Stimulated activated CD8-positive, alpha-beta memory T cell treated with anti-CD3 and anti-CD28 coated beads, Interleukin-15, amount 100 ng/mL, for 1 hour (primary cell): ENCODE results near the gene CELA3A.
"Not testable (repeated sequence)": the region's sequence is repeated elsewhere in the genome, so short reads cannot be mapped to it uniquely, and the experiment has no call there.

Source experiments
- DNase-seq: peaks from one replicate; pipeline ENCODE4 v3.0.0-alpha.2; 2020; ENCODE audit warnings: low read depth

The CELA3A gene

GRCh38 chr1:21982122-21982521 is 19.3 kb upstream of the CELA3A start:
- not testable (repeated sequence) for DNase-seq

GRCh38 chr1:21983539-21983938 is 17.9 kb upstream of the CELA3A start:
- DNase-seq: not testable (repeated sequence)

GRCh38 chr1:21985893-21986292 is 15.6 kb upstream of the CELA3A start:
- DNase-seq: not testable (repeated sequence)

- not testable (repeated sequence) for DNase-seq
Observed at GRCh38 chr1:21986386-21986785, 15.1 kb upstream of the CELA3A start.

DNA sequence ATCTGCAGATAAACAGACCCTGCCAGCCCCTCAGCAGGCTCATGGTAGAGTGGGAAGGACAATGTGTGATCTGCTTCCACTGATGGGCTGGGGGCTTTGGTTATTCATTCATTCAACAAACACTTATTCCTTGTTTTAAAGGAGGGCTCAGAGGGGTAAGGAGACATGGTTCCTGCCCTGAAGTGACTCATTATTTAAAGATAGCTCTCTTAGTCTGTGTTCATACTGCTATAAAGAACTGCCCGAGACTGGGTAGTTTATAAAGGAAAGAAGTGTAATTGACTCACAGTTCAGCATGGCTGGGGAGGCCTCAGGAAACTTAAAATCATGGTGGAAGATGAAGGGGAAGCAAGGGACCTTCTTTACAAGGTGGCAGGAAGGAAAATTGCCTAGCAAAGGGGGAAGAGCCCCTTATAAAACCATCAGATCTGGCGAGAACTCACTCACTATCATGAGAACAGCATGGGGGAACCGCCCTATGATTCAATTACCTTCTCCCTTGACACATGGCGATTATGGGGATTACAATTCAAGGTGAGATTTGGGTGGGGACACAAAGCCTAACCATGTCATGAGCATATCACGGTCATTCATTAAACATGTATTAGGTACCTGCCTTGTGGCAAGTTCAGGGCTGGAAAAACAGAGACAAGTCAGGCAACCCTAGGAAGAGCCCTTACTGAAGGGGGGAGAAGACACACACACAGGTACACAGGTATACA is 11.6 kb upstream of the CELA3A start:
- not testable (repeated sequence) for DNase-seq

DNA sequence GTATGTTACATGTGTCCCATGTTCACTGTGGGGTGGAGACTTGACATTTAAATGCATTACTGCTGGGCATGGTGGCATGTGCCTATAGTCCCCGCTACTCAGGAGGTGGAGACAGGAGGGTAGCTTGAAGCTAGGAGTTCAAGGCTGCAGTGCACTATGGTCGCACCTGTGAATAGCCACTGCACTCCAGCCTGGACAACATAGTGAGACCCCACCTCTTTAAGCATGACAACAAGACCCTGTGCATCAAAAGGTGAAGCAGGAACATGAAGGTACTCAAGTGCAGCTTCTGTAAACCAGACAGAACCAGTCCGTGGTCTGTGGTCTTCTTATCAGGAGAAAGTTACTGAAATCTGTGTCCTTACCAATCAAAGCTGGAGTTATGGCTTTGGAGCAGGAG is 9.3 kb upstream of the CELA3A start:
- not testable (repeated sequence) for DNase-seq

- DNase-seq: not testable (repeated sequence)
Observed at GRCh38 chr1:21994716-21995115, 6.7 kb upstream of the CELA3A start.

DNA sequence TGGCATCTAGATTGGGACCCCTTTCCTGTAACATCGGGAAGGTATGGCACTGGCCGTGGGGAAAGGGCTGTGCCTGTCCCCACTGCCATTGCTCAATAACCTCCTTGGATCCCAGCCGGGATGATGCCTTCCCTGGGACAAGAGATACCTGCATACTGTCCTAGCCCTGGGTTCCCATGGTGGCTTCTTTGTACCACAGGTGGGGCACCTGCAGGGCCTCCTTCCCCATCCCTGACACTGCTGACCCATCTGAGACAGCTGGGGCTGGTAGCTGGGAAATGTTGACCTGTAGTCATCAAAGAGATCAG is 4.8 kb upstream of the CELA3A start:
- DNase-seq: not testable (repeated sequence)

DNA sequence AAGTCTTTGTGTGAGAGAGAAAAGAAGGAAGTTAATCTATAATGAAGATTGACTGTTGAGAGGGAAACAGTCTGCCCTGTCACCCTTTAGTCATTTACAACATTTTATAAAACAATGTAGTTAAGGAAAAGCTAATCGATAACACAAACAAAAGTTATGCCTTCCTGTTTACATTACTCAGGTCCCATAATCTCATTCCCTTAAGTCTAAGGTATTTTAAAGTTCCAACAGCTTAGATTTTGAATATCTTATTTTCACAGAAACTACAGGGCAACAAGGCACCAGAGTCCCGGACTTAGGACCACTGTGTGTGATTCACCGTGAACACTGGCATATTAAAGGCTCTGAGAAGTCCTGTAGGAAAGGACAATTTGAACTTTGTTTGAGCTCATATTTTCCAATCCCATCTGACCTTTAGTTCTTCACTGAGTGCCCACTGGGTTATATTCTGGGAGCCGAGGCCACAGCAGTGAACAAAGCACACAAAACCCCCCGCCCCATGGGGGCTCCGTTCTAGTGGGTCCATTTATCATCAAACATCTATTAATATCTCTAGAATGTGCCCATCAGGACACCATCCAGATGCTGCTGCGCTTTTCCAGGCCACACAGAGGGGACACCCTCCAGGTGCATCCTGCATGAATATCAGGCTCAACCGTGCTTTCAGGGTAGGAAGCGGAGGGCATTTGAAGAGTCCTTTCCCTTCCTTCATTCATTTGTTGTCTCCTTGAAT is 3.4 kb upstream of the CELA3A start:
- DNase-seq: not testable (repeated sequence)

GRCh38 chr1:21998624-21999294 is 2.7 kb upstream of the CELA3A start:
- not testable (repeated sequence) for DNase-seq

- not testable (repeated sequence) for DNase-seq
Observed at GRCh38 chr1:21999645-22000044, 1.8 kb upstream of the CELA3A start.

DNA sequence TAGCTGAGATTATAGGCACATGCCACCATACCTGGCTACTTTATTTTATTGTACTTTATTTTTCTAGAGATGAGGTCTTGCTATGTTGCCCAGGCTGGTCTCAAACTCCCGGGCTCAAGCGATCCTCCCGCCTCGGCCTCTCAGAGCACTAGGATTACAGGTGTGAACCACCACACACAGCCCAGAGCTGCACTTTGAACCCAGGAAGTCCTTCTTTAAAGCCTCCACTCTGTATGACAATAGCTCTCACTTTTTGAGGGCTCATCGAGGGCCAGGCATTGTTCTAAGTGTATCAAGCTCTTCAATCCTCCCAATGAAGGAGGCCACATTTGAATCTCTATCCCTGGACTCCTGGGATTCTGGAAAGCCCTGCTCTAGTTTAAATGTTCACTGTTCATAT is 1.0 kb downstream of the CELA3A start:
- DNase-seq: not testable (repeated sequence)

DNA sequence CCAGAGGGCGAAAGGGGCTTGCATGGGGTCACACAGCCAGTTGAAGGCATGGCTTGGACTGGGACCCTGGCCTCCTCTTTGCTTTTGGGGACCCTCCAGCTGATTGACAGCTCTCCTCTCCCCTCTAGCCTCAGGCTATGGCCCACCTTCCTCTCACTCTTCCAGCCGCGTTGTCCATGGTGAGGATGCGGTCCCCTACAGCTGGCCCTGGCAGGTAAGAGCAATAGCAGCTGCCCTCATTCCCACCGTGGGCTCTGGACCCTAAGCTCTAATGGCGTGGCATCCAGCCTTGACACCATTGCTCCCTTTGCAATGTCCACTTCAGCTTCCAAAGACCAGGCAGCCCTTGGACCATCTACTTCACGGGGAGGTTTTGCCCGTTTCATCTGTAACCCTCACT is 1.4 kb downstream of the CELA3A start:
- not testable (repeated sequence) for DNase-seq

DNA sequence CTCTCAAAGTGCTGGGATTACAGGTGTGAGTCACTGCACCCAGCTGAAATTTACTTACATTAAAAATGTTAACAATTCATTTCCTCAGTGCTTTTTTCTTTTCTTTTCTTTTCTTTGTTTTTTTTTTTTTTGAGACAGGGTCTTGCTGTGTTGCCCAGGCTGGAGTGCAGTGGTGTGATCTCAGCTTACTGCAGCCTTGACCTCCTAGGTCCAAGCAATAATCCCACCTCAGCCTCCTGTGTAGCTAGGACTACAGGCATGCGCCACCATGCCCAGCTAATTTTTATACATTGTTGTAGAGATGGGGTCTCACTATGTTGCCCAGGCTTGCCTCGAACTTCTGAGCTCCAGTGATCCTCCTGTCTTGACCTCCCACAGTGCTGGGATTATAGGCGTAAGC is 2.5 kb downstream of the CELA3A start:
- DNase-seq: not testable (repeated sequence)

GRCh38 chr1:22005261-22006149 is 4.0 kb downstream of the CELA3A start:
- not testable (repeated sequence) for DNase-seq

- DNase-seq: not testable (repeated sequence)
Observed at GRCh38 chr1:22006736-22007135, 5.3 kb downstream of the CELA3A start.

DNA sequence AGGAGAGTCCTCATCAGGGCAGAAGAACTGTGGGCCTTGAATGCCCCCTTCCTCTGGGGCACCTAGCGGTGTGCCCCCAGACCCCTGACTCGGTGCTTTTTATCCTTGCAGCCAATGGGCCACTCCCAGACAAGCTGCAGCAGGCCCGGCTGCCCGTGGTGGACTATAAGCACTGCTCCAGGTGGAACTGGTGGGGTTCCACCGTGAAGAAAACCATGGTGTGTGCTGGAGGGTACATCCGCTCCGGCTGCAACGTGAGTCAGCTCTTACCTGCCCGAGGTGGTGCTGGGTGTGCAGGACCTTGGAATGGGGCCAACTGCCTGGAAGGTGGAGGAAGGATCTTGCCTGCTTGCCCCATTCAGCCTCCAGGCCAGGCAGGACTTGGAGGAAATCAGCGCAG is 5.8 kb downstream of the CELA3A start:
- DNase-seq: not testable (repeated sequence)

DNA sequence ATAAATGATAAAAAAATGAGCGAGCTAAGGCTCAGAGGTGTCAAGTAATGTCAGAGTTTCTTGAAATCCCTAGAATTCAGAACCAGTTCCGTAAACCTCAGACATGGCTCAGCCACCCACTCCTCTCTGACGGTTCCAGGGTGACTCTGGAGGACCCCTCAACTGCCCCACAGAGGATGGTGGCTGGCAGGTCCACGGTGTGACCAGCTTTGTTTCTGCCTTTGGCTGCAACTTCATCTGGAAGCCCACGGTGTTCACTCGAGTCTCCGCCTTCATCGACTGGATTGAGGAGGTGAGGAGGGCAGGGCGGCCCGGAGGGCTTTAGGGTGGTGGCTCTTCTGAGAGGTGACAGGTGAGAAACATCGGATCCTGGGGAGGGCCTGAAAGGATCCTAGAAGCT is 8.1 kb downstream of the CELA3A start:
- not testable (repeated sequence) for DNase-seq

- not testable (repeated sequence) for DNase-seq
Observed at GRCh38 chr1:22012752-22013151, 11.3 kb downstream of the CELA3A start.

DNA sequence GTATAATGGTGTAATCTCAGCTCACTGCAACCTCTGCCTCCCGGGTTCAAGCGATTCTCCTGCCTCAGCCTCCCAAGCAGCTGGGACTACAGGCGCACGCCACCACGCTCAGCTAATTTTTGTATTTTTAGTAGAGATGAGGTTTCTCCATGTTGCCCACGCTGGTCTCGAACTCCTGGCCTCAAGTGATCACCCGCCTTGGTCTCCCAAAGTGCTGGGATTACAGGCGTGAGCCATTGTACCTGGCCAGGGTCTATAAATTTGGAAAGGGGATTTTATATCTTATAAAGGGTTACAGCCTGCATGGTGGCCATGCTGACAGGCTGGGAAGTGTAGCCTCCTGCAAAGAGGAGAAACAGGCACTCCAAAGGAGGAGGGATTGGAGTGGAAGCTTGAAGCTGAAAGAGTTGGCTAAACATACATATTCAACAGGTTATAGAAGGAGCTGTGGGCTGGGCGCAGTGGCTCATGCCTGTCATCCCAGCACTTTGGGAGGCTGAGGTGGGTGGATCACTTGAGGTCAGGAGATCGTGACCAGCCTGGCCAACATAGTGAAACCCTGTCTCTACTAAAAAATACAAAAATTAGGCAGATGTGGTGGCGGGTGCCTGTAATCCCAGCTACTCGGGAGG is 13.2 kb downstream of the CELA3A start:
- not testable (repeated sequence) for DNase-seq
